Thoracic aorta (tissue), 2 donors: ENCODE measurements around the gene GABARAPL2. TPM values are rescaled to one million over a fixed set of nuclear protein-coding genes. Genes with fewer than 3 reads are reported as not detected.

Experiments used
- ATAC-seq: fragments of 150-250 bp; one replicate; pipeline ENCODE4 v1.8.0; 2017; ENCODE audit warnings: low read depth; ENCODE audit not compliant: insufficient number of reproducible peaks, low FRiP score
- DNase-seq: peaks from one replicate; pipeline ENCODE4 v3.0.0-alpha.2; 2020; ENCODE audit warnings: low spot score
- H3K27ac ChIP-seq, 2 donors: fragments of 200-600 bp; sonication (generic); 1 replicate in 1 of 2; 2 replicates in 1 of 2; pipeline ENCODE4 v1.5.1; 2016; ENCODE audit warnings: mild to moderate bottlenecking in 2 of 2, moderate library complexity in 2 of 2
- H3K27me3 ChIP-seq: fragments of 200-600 bp; sonication (generic); replicated peaks from 2 replicates; pipeline ENCODE4 v1.6.0; 2016; ENCODE audit warnings: mild to moderate bottlenecking; ENCODE audit not compliant: insufficient read depth
- H3K36me3 ChIP-seq: fragments of 200-600 bp; sonication (generic); one replicate; pipeline ENCODE4 v1.5.1; 2016
- H3K4me1 ChIP-seq, 2 donors: fragments of 200-600 bp; sonication (generic); 1 replicate in 1 of 2; 2 replicates in 1 of 2; pipeline versions ENCODE4 v1.5.1 to v1.6.0; 2016; ENCODE audit warnings: low read depth in 2 of 2, mild to moderate bottlenecking in 1 of 2; ENCODE audit not compliant: control insufficient read depth in 1 of 2
- H3K4me3 ChIP-seq: fragments of 200-600 bp; sonication (generic); 2 replicates; pipeline ENCODE4 v1.5.1; 2016; ENCODE audit warnings: mild to moderate bottlenecking
- H3K9me3 ChIP-seq: fragments of 200-600 bp; sonication (generic); 2 replicates; pipeline ENCODE4 v1.5.1; 2016
- CTCF ChIP-seq: fragments of 200-600 bp; sonication (generic); IDR thresholded peaks from one replicate; pipeline ENCODE4 v1.5.1; 2019; ENCODE audit warnings: antibody characterized with exemption
- total RNA-seq, 2 donors: library from RNA; depleted of rRNA; stranded (reverse); fragments of >200 nt; gene quantifications; one replicate each; pipeline versions ENCODE4 v1.1.0 to v1.2.3, GENCODE V29; 2016

Gene GABARAPL2
- total RNA-seq, 2 donors from 2014 or later, result 101 to 122 TPM

DNA sequence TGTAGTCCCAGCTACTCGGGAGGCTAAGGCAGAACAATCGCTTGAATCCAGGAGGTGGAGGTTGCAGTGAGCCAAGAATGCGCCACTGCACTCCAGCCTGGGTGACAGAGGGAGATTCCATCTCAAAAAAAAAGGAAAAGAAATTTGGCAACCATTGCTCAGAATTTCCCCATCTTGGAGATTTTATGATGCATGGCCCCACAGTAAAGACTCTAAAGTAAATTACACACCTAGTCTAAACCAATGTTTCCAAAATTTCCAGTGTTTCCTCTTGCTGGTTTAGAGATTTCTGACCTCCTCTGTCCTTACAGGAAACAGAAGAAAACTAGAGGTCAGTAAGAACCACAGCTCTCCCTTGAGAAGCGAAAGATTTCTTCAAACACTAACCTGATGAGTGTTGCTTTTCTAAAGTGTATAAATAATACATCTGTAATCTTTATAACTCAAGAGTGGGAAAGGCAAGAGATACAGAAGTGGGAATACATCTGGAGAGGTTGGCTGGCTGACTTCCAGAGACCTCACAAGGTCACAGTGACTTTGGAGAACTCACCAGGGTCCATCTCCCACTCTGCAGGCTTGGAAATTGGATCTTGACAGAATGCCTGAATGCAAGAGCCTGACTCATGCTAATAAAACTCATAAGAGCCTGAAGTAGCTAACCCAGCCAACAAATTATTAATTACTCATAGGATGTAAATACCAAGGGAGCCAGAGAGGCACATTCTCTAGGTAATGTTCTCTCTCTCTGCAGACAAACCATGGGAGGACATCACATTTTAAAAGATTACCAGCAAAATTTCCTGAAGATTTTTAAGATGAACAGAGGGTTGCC lies 48.1 kb downstream of the GABARAPL2 start:
- Histone ChIP-seq H3K27ac (no peak overlapping the region), H3K27me3 (no peaks in the 10 kb centered on the region), H3K4me1 (no peaks in the 10 kb centered on the region), H3K9me3 (no peaks in the 10 kb centered on the region), H3K36me3 (peaks cover 42% of the 10 kb centered on the region), H3K4me3 (no peak overlapping the region)
- ATAC-seq (no peak), DNase-seq (no peak)
- TF ChIP-seq CTCF, result no peak

DNA sequence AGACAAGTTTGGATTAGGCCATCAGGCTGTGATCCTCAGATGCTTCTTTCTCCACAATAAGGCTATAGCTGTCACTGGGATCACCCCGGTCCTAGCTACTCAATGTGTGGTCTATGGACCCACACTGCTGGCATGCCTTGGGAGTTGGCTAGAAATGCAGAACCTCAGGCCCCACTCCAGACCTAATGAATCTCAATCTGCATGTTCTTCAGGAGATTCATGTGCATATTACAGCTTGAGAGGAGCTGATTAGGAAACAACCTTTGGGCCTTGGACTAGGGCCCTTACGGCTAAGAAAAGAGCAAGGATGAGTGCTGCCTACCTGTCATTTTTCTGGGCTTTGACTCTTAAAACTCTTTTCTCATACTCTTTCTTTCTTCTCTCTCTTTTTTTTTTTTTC lies 49.4 kb downstream of the GABARAPL2 start:
- no peaks in the 10 kb centered on the region for H3K9me3 ChIP-seq
- peaks cover 0 to 5% of the 10 kb centered on the region in 2 donors for H3K4me1 ChIP-seq
- TF ChIP-seq CTCF, result no peak
- H3K4me3 ChIP-seq, result no peak overlapping the region
- H3K27ac ChIP-seq, result no peak overlapping the region
- ATAC-seq, result no peak
- H3K36me3 ChIP-seq, result peaks cover 45% of the 10 kb centered on the region
- no peaks in the 10 kb centered on the region for H3K27me3 ChIP-seq
- DNase-seq, result no peak

DNA sequence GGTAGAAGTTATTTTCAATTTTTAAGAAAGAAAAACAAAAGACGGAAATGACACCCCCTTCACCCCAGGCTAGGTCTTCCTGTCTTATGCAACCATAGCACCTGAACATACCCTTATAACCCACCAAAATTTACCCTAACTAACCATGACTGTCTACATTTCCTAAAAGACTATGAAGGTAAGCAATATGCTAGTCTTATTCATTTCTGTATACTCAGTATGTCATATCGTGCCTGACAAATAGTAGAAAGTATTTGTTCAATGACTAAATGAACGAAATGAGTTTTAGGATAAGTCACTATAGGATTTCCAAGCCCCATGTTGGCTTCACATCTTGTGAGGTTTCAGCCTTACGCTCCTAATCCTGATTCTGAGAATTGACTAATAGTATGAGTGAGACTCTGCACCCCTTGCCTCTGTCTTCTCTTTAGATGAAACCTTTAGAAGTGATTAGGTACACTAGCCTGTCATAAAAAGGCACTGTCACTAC lies 50.4 kb downstream of the GABARAPL2 start:
- Histone ChIP-seq H3K4me3 (no peak overlapping the region), H3K9me3 (no peaks in the 10 kb centered on the region), H3K27ac (no peak overlapping the region), H3K27me3 (no peaks in the 10 kb centered on the region), H3K4me1 (peaks cover 6 to 14% of the 10 kb centered on the region in 2 donors), H3K36me3 (peaks cover 43% of the 10 kb centered on the region)
- TF ChIP-seq CTCF, result no peak
- no peak for ATAC-seq
- no peak for DNase-seq

- DNase-seq (no peak), ATAC-seq (no peak)
- Histone ChIP-seq H3K9me3 (no peaks in the 10 kb centered on the region), H3K27me3 (no peaks in the 10 kb centered on the region), H3K4me1 (peaks cover 11 to 20% of the 10 kb centered on the region in 2 donors), H3K4me3 (no peak overlapping the region), H3K27ac (no peak overlapping the region), H3K36me3 (peaks cover 37% of the 10 kb centered on the region)
- TF ChIP-seq CTCF, result no peak
Measured at GRCh38 chr16:75617121-75617520, 50.9 kb downstream of the GABARAPL2 start.

- TF ChIP-seq CTCF, result no peak
- Histone ChIP-seq H3K4me1 (peaks cover 13 to 25% of the 10 kb centered on the region in 2 donors), H3K27me3 (no peaks in the 10 kb centered on the region), H3K27ac (no peak overlapping the region), H3K4me3 (no peak overlapping the region), H3K9me3 (no peaks in the 10 kb centered on the region), H3K36me3 (peaks cover 26% of the 10 kb centered on the region)
- ATAC-seq (no peak), DNase-seq (no peak)
Measured at GRCh38 chr16:75618780-75619179, 52.6 kb downstream of the GABARAPL2 start.
